Neural cell (in vitro differentiated cells): Measurements from ENCODE around the gene ATP1B1. TPM values are rescaled to one million over a fixed set of nuclear protein-coding genes. Genes with fewer than 3 reads are reported as not detected.

ENCODE experiments used
- H2AFZ ChIP-seq: fragments of 200-600, 300-800 bp; sonication (generic), shearing (Covaris generic); 2 replicates; pipeline ENCODE4 v1.6.0; 2014; ENCODE audit warnings: low read depth, mild to moderate bottlenecking, antibody characterized with exemption, low read length, moderate library complexity
- H3F3A ChIP-seq: fragments of 200-600 bp; shearing (Covaris generic); 2 replicates; pipeline ENCODE4 v1.6.1; 2016; ENCODE audit warnings: mild to moderate bottlenecking, moderate library complexity, mixed read lengths, antibody characterized with exemption, low read length; ENCODE audit not compliant: insufficient read depth, poor library complexity, severe bottlenecking
- H3K27ac ChIP-seq: fragments of 200-600, 300-800 bp; sonication (generic), shearing (Covaris generic); 2 replicates; pipeline ENCODE4 v1.5.1; 2014; ENCODE audit warnings: mild to moderate bottlenecking, low read length, moderate library complexity
- H3K27me3 ChIP-seq: fragments of 300-800, 200-600 bp; sonication (generic), shearing (Covaris generic); 2 replicates; pipeline ENCODE4 v1.6.0; 2014; ENCODE audit warnings: mild to moderate bottlenecking, low read depth, low read length, moderate library complexity; ENCODE audit not compliant: insufficient read depth
- H3K36me3 ChIP-seq: fragments of 300-800, 200-600 bp; sonication (generic), shearing (Covaris generic); 2 replicates; pipeline ENCODE4 v1.5.1; 2014; ENCODE audit warnings: mild to moderate bottlenecking, antibody characterized with exemption, low read length, moderate library complexity; ENCODE audit not compliant: insufficient read depth
- H3K4me2 ChIP-seq: fragments of 300-800, 200-600 bp; sonication (generic), shearing (Covaris generic); 2 replicates; pipeline ENCODE4 v1.6.0; 2014; ENCODE audit warnings: mild to moderate bottlenecking, low read length
- H3K4me3 ChIP-seq: fragments of 300-800, 200-600 bp; sonication (generic), shearing (Covaris generic); 2 replicates; pipeline ENCODE4 v1.5.1; 2014; ENCODE audit warnings: mild to moderate bottlenecking, low read length, moderate library complexity
- H3K79me2 ChIP-seq: fragments of 200-600 bp; shearing (Covaris generic); replicated peaks from 2 replicates; pipeline ENCODE4 v1.6.0; 2014; ENCODE audit warnings: mild to moderate bottlenecking, low read length, moderate library complexity; ENCODE audit not compliant: insufficient read depth
- H3K9ac ChIP-seq: fragments of 300-800, 200-600 bp; sonication (generic), shearing (Covaris generic); 2 replicates; pipeline ENCODE4 v1.6.1; 2016; ENCODE audit warnings: mild to moderate bottlenecking, low read length, mixed read lengths
- H3K9me2 ChIP-seq: fragments of 200-600 bp; shearing (Covaris generic); 2 replicates; pipeline ENCODE4 v1.6.1; 2016; ENCODE audit warnings: mild to moderate bottlenecking, low read length, mixed read lengths; ENCODE audit not compliant: insufficient read depth
- H3K9me3 ChIP-seq: fragments of 200-600, 300-800 bp; sonication (generic), shearing (Covaris generic); 2 replicates; pipeline ENCODE4 v1.6.1; 2016; ENCODE audit warnings: mild to moderate bottlenecking, mixed run types, low read length, moderate library complexity, mixed read lengths
- H4K20me1 ChIP-seq: fragments of 200-600 bp; shearing (Covaris generic); 2 replicates; pipeline ENCODE4 v1.6.1; 2016; ENCODE audit warnings: mild to moderate bottlenecking, mixed run types; ENCODE audit not compliant: insufficient read depth
- CTCF ChIP-seq: fragments of 450-650 bp; IDR thresholded peaks from 2 replicates; pipeline ENCODE4 v1.5.1; 2014; ENCODE audit warnings: antibody characterized with exemption, mild to moderate bottlenecking, moderate library complexity; ENCODE audit not compliant: poor library complexity, severe bottlenecking
- EP300 ChIP-seq: fragments of 450-650 bp; conservative IDR thresholded peaks from 2 replicates; pipeline ENCODE4 v1.6.1; 2014; ENCODE audit warnings: antibody characterized with exemption, mild to moderate bottlenecking, moderate library complexity; ENCODE audit not compliant: poor library complexity, severe bottlenecking
- EZH2 ChIP-seq: fragments of 200-600, 300-800 bp; shearing (Covaris generic), sonication (generic); IDR thresholded peaks from 2 replicates; pipeline ENCODE4 v1.6.1; 2014; ENCODE audit warnings: antibody characterized with exemption, low read length, borderline replicate concordance, mild to moderate bottlenecking; ENCODE audit not compliant: insufficient read depth, poor library complexity, severe bottlenecking
- MXI1 ChIP-seq: fragments of 450-650 bp; conservative IDR thresholded peaks from 2 replicates; pipeline ENCODE4 v1.6.1; 2014; ENCODE audit warnings: antibody characterized with exemption, mild to moderate bottlenecking; ENCODE audit not compliant: poor library complexity, severe bottlenecking
- POLR2AphosphoS5 ChIP-seq: IDR thresholded peaks from 2 replicates; pipeline ENCODE4 v1.6.1; 2012
- RAD21 ChIP-seq: fragments of 450-650 bp; conservative IDR thresholded peaks from 2 replicates; pipeline ENCODE4 v1.6.1; 2014; ENCODE audit warnings: antibody characterized with exemption, mild to moderate bottlenecking, moderate library complexity
- REST ChIP-seq: IDR thresholded peaks from 2 replicates; pipeline ENCODE4 v1.6.1; 2012; ENCODE audit warnings: borderline replicate concordance
- SMC3 ChIP-seq: fragments of 450-650 bp; conservative IDR thresholded peaks from 2 replicates; pipeline ENCODE4 v1.6.1; 2014; ENCODE audit warnings: antibody characterized with exemption, mild to moderate bottlenecking, moderate library complexity; ENCODE audit not compliant: poor library complexity
- TAF1 ChIP-seq: IDR thresholded peaks from 2 replicates; pipeline ENCODE4 v1.6.1; 2012; ENCODE audit warnings: low read depth
- polyA plus RNA-seq: library from polyadenylated mRNA; depleted of rRNA; stranded (reverse); fragments of >200 nt; gene quantifications from 2 replicates; pipeline ENCODE4 v1.2.3, GENCODE V29; 2014

Gene ATP1B1
- polyA plus RNA-seq, 1 donor from 2014 or later = 114 TPM

- Histone ChIP-seq H3K4me2 (no peak overlapping the region), H3K9me2 (no peaks in the 10 kb centered on the region), H2AFZ (no peak overlapping the region), H3K27me3 (no peaks in the 10 kb centered on the region), H4K20me1 (no peaks in the 10 kb centered on the region), H3K9me3 (no peaks in the 10 kb centered on the region), H3K36me3 (no peaks in the 10 kb centered on the region), H3K9ac (no peak overlapping the region), H3F3A (no peaks in the 10 kb centered on the region), H3K27ac (no peak overlapping the region), H3K4me3 (no peak overlapping the region), H3K79me2 (no peaks in the 10 kb centered on the region)
- TF ChIP-seq MXI1 = no peak
These were observed 16.1 kb upstream of the ATP1B1 start for GRCh38 chr1:169090308-169090899.

GRCh38 chr1:169090900-169091311 is 15.6 kb upstream of the ATP1B1 start:
- no peak overlapping the region for H2AFZ ChIP-seq

More at GRCh38 chr1:169090900-169091311, 15.6 kb upstream of the ATP1B1 start:
- H3K4me3 ChIP-seq = no peak overlapping the region
- H3K9me2 ChIP-seq = no peaks in the 10 kb centered on the region
- H3K9me3 ChIP-seq = no peaks in the 10 kb centered on the region
- H4K20me1 ChIP-seq = no peaks in the 10 kb centered on the region
- no peak overlapping the region for H3K9ac ChIP-seq
- no peaks in the 10 kb centered on the region for H3K27me3 ChIP-seq
- no peaks in the 10 kb centered on the region for H3F3A ChIP-seq
- H3K27ac ChIP-seq = no peak overlapping the region
- no peak overlapping the region for H3K4me2 ChIP-seq
- no peaks in the 10 kb centered on the region for H3K79me2 ChIP-seq
- no peaks in the 10 kb centered on the region for H3K36me3 ChIP-seq
- TF ChIP-seq EZH2 (no peak), POLR2AphosphoS5 (no peak), REST (no peak), MXI1 (no peak), EP300 (no peak), CTCF (no peak), SMC3 (no peak), RAD21 (no peak), TAF1 (no peak)
